Measurements from ENCODE around the gene ZNF768.
"Not testable (repeated sequence)": the region's sequence is repeated elsewhere in the genome, so short reads cannot be mapped to it uniquely, and the experiment has no call there.

ZNF768 gene

GRCh38 chr16:30503403-30504296, 22.7 kb downstream of the ZNF768 start:
- DNase-seq, result no peak

- no peak for DNase-seq
Measured at GRCh38 chr16:30499284-30499683, 27.1 kb downstream of the ZNF768 start.

- DNase-seq, result no peak
Measured at GRCh38 chr16:30494709-30495108, 31.7 kb downstream of the ZNF768 start.

- DNase-seq, result no peak
Measured at GRCh38 chr16:30493941-30494488, 32.4 kb downstream of the ZNF768 start.

- DNase-seq, result no peak
Measured at GRCh38 chr16:30491744-30492308, 34.5 kb downstream of the ZNF768 start.

- DNase-seq, result no peak
Measured at GRCh38 chr16:30491229-30491628, 35.1 kb downstream of the ZNF768 start.

GRCh38 chr16:30490210-30490609, 36.2 kb downstream of the ZNF768 start:
- no peak for DNase-seq

- no peak for DNase-seq
Measured at GRCh38 chr16:30488764-30489605, 37.4 kb downstream of the ZNF768 start.

- DNase-seq, result no peak
Measured at GRCh38 chr16:30485818-30486436, 40.4 kb downstream of the ZNF768 start.

- no peak for DNase-seq
Measured at GRCh38 chr16:30484887-30485286, 41.5 kb downstream of the ZNF768 start.

- no peak for DNase-seq
Measured at GRCh38 chr16:30482366-30482765, 44.0 kb downstream of the ZNF768 start.

- DNase-seq, result no peak
Measured at GRCh38 chr16:30481381-30481780, 45.0 kb downstream of the ZNF768 start.

GRCh38 chr16:30478766-30479478, 47.4 kb downstream of the ZNF768 start:
- DNase-seq, result no peak

GRCh38 chr16:30477773-30478172, 48.6 kb downstream of the ZNF768 start:
- not testable (repeated sequence) for DNase-seq

- no peak for DNase-seq
Measured at GRCh38 chr16:30476991-30477390, 49.4 kb downstream of the ZNF768 start.

GRCh38 chr16:30474684-30475083, 51.7 kb downstream of the ZNF768 start:
- DNase-seq, result no peak

- DNase-seq, result no peak
Measured at GRCh38 chr16:30474074-30474452, 52.3 kb downstream of the ZNF768 start.

Data from stimulated activated CD8-positive, alpha-beta memory T cell treated with anti-CD3 and anti-CD28 coated beads, Interleukin-4, amount 100 ng/mL, for 48 hours (primary cell).